GM12892 (cell line): ENCODE data around the gene PEX3.

Source experiments
- POLR2AphosphoS5 ChIP-seq: IDR thresholded peaks from 2 replicates; pipeline ENCODE4 v1.6.1; 2011; ENCODE audit warnings: low read depth, low read length, control low read depth
- TAF1 ChIP-seq: IDR thresholded peaks from 2 replicates; pipeline ENCODE4 v1.6.1; 2011; ENCODE audit warnings: low read depth, mild to moderate bottlenecking, control low read depth, low read length, borderline replicate concordance

DNA sequence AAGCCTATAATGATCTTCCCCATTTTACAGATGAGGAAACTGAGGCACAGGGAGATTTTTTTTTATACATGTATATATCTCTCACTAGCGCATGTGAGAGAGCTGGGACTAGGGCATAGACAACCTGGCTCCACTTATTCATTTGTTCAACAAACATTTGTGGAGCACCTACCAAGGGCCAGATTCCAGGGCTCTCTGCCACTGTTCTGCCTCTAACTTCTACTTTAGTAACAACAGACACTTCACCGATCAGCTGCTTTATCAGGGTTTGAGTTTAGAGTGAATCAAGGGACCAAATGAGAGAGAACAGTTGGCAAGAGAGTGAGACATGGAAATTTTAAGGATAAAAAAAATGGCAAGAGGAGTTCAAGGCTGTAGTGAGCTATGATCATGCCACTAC, 7.5 kb upstream of the PEX3 start:
- TF ChIP-seq TAF1: no peak
- TF ChIP-seq POLR2AphosphoS5: no peak
